ENCODE measurements around the gene PCBP1. TPM values are rescaled to one million over a fixed set of nuclear protein-coding genes. Genes with fewer than 3 reads are reported as not detected.

PCBP1 gene
- total RNA-seq, 1 donor from 2014 or later = 308 TPM

Other genes starting within 250 kb of the PCBP1 start
- gene SNRNP27, start 193.5 kb upstream of the PCBP1 start, total RNA-seq = 38.7 TPM
- gene MXD1, start 172.4 kb upstream of the PCBP1 start, total RNA-seq = 33.8 TPM
- gene ASPRV1, start 125.8 kb upstream of the PCBP1 start, total RNA-seq = 1.9 TPM
- 18.0 TPM for gene C2orf42, start 103.5 kb downstream of the PCBP1 start, total RNA-seq
- 118 TPM for gene TIA1, start 161.2 kb downstream of the PCBP1 start, total RNA-seq
- 120 TPM for gene PCYOX1, start 170.7 kb downstream of the PCBP1 start, total RNA-seq
- 107 TPM for gene SNRPG, start 206.3 kb downstream of the PCBP1 start, total RNA-seq
- 19.5 TPM for gene FAM136A, start 214.6 kb downstream of the PCBP1 start, total RNA-seq